Measurements from ENCODE around the gene IP6K1.

GRCh38 chr3:49757197-49757596 lies 29.1 kb downstream of the IP6K1 start:
- no peak for TF ChIP-seq CTCF (IDR thresholded peaks at IDR 0.05; ENCODE audit: low read length)
- no peak for TF ChIP-seq EZH2 (IDR thresholded peaks at IDR 0.05; ENCODE audit: borderline replicate concordance, low read length)

All from OCI-LY1 (cell line).